ENCODE data around the gene WNT2B. TPM values are rescaled to one million over a fixed set of nuclear protein-coding genes. Genes with fewer than 3 reads are reported as not detected.

The WNT2B gene
- total RNA-seq, 1 experiment from 2014 or later: 1.6 TPM

DNA sequence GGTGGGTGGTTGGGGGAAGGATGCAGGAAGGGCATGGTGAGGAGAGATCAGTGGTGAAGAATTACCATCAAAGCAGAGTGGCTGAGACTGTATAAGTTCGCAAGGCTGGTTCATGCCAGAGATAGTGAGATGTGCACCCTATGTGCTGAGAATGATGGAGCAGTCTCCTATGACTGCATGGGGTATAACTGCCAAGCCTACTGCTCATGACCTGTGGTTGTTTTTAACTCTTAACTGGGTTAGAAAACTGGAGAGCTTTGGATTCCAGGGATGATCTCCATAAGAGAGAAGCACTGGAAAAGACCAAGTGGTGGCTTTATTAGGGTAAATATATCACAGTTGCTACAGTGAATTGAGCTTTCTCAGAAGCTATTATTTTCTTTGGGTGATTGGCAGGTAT lies 16.2 kb downstream of the WNT2B start:
- no peaks in the 10 kb centered on the region for H3K27me3 ChIP-seq (ENCODE audit: control insufficient read depth, insufficient read depth, low read length)
- no peak overlapping the region for H3K27ac ChIP-seq (ENCODE audit: low read length)
- no peaks in the 10 kb centered on the region for H3K36me3 ChIP-seq (ENCODE audit: control insufficient read depth, insufficient read depth, low read length)
- ChIA-PET CTCF (no interaction called here), POLR2A (no interaction called here)
- no peaks in the 10 kb centered on the region for H3K9me3 ChIP-seq (ENCODE audit: control insufficient read depth, insufficient read depth, low read depth, low read length)
- DNase-seq (ENCODE audit: low read depth, low spot score) (no peak), ATAC-seq (no peak)
- TF ChIP-seq, protein P1, sequence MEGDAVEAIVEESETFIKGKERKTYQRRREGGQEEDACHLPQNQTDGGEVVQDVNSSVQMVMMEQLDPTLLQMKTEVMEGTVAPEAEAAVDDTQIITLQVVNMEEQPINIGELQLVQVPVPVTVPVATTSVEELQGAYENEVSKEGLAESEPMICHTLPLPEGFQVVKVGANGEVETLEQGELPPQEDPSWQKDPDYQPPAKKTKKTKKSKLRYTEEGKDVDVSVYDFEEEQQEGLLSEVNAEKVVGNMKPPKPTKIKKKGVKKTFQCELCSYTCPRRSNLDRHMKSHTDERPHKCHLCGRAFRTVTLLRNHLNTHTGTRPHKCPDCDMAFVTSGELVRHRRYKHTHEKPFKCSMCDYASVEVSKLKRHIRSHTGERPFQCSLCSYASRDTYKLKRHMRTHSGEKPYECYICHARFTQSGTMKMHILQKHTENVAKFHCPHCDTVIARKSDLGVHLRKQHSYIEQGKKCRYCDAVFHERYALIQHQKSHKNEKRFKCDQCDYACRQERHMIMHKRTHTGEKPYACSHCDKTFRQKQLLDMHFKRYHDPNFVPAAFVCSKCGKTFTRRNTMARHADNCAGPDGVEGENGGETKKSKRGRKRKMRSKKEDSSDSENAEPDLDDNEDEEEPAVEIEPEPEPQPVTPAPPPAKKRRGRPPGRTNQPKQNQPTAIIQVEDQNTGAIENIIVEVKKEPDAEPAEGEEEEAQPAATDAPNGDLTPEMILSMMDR (IDR thresholded peaks at IDR 0.05): no peak
- no peak for TF ChIP-seq TCF7L2 (IDR thresholded peaks at IDR 0.05; ENCODE audit: low read depth, low read length)
- no peak for TF ChIP-seq SIN3A (IDR thresholded peaks at IDR 0.05; ENCODE audit: borderline replicate concordance, insufficient read depth, low read depth, low read length)
- TF ChIP-seq, protein P2, sequence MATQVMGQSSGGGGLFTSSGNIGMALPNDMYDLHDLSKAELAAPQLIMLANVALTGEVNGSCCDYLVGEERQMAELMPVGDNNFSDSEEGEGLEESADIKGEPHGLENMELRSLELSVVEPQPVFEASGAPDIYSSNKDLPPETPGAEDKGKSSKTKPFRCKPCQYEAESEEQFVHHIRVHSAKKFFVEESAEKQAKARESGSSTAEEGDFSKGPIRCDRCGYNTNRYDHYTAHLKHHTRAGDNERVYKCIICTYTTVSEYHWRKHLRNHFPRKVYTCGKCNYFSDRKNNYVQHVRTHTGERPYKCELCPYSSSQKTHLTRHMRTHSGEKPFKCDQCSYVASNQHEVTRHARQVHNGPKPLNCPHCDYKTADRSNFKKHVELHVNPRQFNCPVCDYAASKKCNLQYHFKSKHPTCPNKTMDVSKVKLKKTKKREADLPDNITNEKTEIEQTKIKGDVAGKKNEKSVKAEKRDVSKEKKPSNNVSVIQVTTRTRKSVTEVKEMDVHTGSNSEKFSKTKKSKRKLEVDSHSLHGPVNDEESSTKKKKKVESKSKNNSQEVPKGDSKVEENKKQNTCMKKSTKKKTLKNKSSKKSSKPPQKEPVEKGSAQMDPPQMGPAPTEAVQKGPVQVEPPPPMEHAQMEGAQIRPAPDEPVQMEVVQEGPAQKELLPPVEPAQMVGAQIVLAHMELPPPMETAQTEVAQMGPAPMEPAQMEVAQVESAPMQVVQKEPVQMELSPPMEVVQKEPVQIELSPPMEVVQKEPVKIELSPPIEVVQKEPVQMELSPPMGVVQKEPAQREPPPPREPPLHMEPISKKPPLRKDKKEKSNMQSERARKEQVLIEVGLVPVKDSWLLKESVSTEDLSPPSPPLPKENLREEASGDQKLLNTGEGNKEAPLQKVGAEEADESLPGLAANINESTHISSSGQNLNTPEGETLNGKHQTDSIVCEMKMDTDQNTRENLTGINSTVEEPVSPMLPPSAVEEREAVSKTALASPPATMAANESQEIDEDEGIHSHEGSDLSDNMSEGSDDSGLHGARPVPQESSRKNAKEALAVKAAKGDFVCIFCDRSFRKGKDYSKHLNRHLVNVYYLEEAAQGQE (IDR thresholded peaks at IDR 0.05; ENCODE audit: insufficient read depth in 1 of 2, low read depth in 2 of 2, low read length in 1 of 2): no peak
- TF ChIP-seq POLR2AphosphoS5 (IDR thresholded peaks at IDR 0.05; ENCODE audit: low read depth, low read length): no peak
- intact Hi-C loops (cut with micrococcal nuclease; ENCODE audit: unreplicated experiment): no loop called here
- BruUV-seq (replicated peaks): no TSS peak
- H3K4me1 ChIP-seq (ENCODE audit: control insufficient read depth, insufficient read depth, low read length): no peaks in the 10 kb centered on the region
- H3K4me3 ChIP-seq (ENCODE audit: low read depth in 2 of 2, low read length in 2 of 2): no peak overlapping the region
- in situ Hi-C loops (cut with HindIII; ENCODE audit: low pct_unique_long_range_greater_than_20kb, low sequenced_read_pairs): no loop called here

DNA sequence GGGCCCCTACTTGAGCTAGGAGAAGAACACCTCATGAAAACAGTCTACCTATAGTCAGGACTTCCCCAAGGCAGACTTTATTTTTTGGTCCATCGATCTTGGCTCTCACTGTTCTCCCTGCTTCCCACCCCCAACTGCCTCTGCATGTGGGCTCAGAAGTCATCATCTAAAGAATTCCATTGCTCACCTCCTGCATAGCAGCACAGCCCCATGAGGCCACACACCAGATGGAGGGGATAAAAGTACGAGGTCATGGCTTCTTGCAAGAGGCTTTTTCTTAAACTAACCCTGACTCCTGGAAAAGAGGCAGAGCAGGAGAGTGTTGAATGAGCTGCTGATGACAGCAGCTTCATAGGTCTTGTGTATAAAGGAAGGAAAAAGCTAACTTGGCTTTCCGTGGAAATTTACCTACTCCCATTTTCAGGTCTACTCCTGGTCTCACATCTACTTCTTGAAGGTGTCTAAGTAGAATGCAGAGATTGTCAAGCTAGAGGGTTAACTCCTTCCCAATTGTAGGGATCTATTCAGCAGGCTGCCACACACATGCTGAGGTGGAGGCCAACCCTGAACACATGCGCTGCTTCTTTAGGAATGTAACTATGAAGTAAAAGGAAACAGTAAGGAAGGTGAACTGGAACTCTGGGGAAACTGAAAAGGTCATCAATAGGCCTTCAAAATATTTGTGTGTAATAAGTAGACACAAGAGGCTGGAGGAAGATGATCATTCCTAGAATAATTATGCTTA lies 18.7 kb downstream of the WNT2B start:
- POLR2A ChIA-PET: no interaction called here
- Histone ChIP-seq H3K27ac (ENCODE audit: low read length) (no peak overlapping the region), H3K36me3 (ENCODE audit: control insufficient read depth, insufficient read depth, low read length) (no peaks in the 10 kb centered on the region), H3K27me3 (ENCODE audit: control insufficient read depth, insufficient read depth, low read length) (no peaks in the 10 kb centered on the region), H3K4me3 (ENCODE audit: low read depth in 2 of 2, low read length in 2 of 2) (no peak overlapping the region), H3K4me1 (ENCODE audit: control insufficient read depth, insufficient read depth, low read length) (no peaks in the 10 kb centered on the region), H3K9me3 (ENCODE audit: control insufficient read depth, insufficient read depth, low read depth, low read length) (no peaks in the 10 kb centered on the region)
- intact Hi-C loops (cut with micrococcal nuclease; ENCODE audit: unreplicated experiment): no loop called here
- CTCF ChIA-PET: no interaction called here
- no TSS peak for BruUV-seq (replicated peaks)
- in situ Hi-C loops (cut with HindIII; ENCODE audit: low pct_unique_long_range_greater_than_20kb, low sequenced_read_pairs): no loop called here
- TF ChIP-seq, protein P2 (IDR thresholded peaks at IDR 0.05; ENCODE audit: insufficient read depth in 1 of 2, low read depth in 2 of 2, low read length in 1 of 2): no peak
- TF ChIP-seq SIN3A (IDR thresholded peaks at IDR 0.05; ENCODE audit: borderline replicate concordance, insufficient read depth, low read depth, low read length) (no peak), TCF7L2 (IDR thresholded peaks at IDR 0.05; ENCODE audit: low read depth, low read length) (no peak), POLR2AphosphoS5 (IDR thresholded peaks at IDR 0.05; ENCODE audit: low read depth, low read length) (no peak)
- TF ChIP-seq, protein P1 (IDR thresholded peaks at IDR 0.05): no peak
- ATAC-seq (no peak), DNase-seq (ENCODE audit: low read depth, low spot score) (no peak)

All from Panc1 (cell line).